ENCODE results near the gene OBSL1.
A peak's percentile ranks its signal among the peaks of the same experiment; 100 is the strongest.

Gene OBSL1

GRCh38 chr2:219571311-219572236 is at the start of gene OBSL1:
Gene OBSL1, minus strand, starts transcription at chr2:219571539. Its CDS starts 307 bp downstream, at chr2:219571232.
- no peak for TF ChIP-seq CTCF (conservative IDR thresholded peaks at IDR 0.05; ENCODE audit: low read length)
- H3K4me3 ChIP-seq (ENCODE audit: low read length), result peak within 1 kb of the TSS; percentile 68
- DNase-seq (ENCODE audit: low read depth), result peak; percentile 77

- H3K4me3 ChIP-seq (ENCODE audit: low read length), result no peak overlapping the region
- DNase-seq (ENCODE audit: low read depth), result peak; percentile 11
- TF ChIP-seq CTCF (conservative IDR thresholded peaks at IDR 0.05; ENCODE audit: low read length), result no peak
These were observed 49.2 kb upstream of the OBSL1 start for GRCh38 chr2:219620546-219620945.

- TF ChIP-seq CTCF (conservative IDR thresholded peaks at IDR 0.05; ENCODE audit: low read length), result no peak
- no peak overlapping the region for H3K4me3 ChIP-seq (ENCODE audit: low read length)
- DNase-seq (ENCODE audit: low read depth), result no peak
These were observed 47.9 kb upstream of the OBSL1 start for GRCh38 chr2:219619235-219619634.

GRCh38 chr2:219618733-219619122 is 47.4 kb upstream of the OBSL1 start:
- H3K4me3 ChIP-seq (ENCODE audit: low read length), result no peak overlapping the region
- no peak for TF ChIP-seq CTCF (conservative IDR thresholded peaks at IDR 0.05; ENCODE audit: low read length)
- no peak for DNase-seq (ENCODE audit: low read depth)

- DNase-seq (ENCODE audit: low read depth), result no peak
- TF ChIP-seq CTCF (conservative IDR thresholded peaks at IDR 0.05; ENCODE audit: low read length), result no peak
- H3K4me3 ChIP-seq (ENCODE audit: low read length), result no peak overlapping the region
These were observed 45.2 kb upstream of the OBSL1 start for GRCh38 chr2:219616550-219616949.

GRCh38 chr2:219615894-219616293 is 44.6 kb upstream of the OBSL1 start:
- no peak overlapping the region for H3K4me3 ChIP-seq (ENCODE audit: low read length)
- TF ChIP-seq CTCF (conservative IDR thresholded peaks at IDR 0.05; ENCODE audit: low read length), result no peak
- no peak for DNase-seq (ENCODE audit: low read depth)

- DNase-seq (ENCODE audit: low read depth), result no peak
- no peak for TF ChIP-seq CTCF (conservative IDR thresholded peaks at IDR 0.05; ENCODE audit: low read length)
- H3K4me3 ChIP-seq (ENCODE audit: low read length), result no peak overlapping the region
These were observed 43.7 kb upstream of the OBSL1 start for GRCh38 chr2:219615036-219615435.

Data from AG10803 (cell line).